Dedifferentiated amniotic fluid mesenchymal stem cell (primary cell): ENCODE results near the gene PER2.

Experiments used
- DNase-seq: peaks from one replicate; pipeline ENCODE4 v3.0.0-alpha.2; 2016; ENCODE audit errors: extremely low spot score

PER2 gene

GRCh38 chr2:238231251-238231793 is 57.1 kb downstream of the PER2 start:
- DNase-seq = no peak

- DNase-seq = no peak
Measured at GRCh38 chr2:238230699-238231098, 57.7 kb downstream of the PER2 start.

GRCh38 chr2:238228700-238229099 is 59.7 kb downstream of the PER2 start:
- DNase-seq = peak; percentile 44

- DNase-seq = no peak
Measured at GRCh38 chr2:238227587-238228032, 60.8 kb downstream of the PER2 start.

- DNase-seq = no peak
Measured at GRCh38 chr2:238226698-238227586, 61.5 kb downstream of the PER2 start.

GRCh38 chr2:238225911-238226697 is 62.3 kb downstream of the PER2 start:
- no peak for DNase-seq

GRCh38 chr2:238225121-238225520 is 63.3 kb downstream of the PER2 start:
- DNase-seq = no peak

- DNase-seq = no peak
Measured at GRCh38 chr2:238224356-238225035, 63.9 kb downstream of the PER2 start.

- no peak for DNase-seq
Measured at GRCh38 chr2:238220892-238221521, 67.4 kb downstream of the PER2 start.

GRCh38 chr2:238220274-238220891 is 68.0 kb downstream of the PER2 start:
- DNase-seq = no peak

- DNase-seq = no peak
Measured at GRCh38 chr2:238216651-238217184, 71.7 kb downstream of the PER2 start.

- DNase-seq = no peak
Measured at GRCh38 chr2:238207006-238207405, 81.4 kb downstream of the PER2 start.

- DNase-seq = no peak
Measured at GRCh38 chr2:238203973-238204683, 84.3 kb downstream of the PER2 start.

GRCh38 chr2:238203094-238203972 is 85.1 kb downstream of the PER2 start, which contains the start of gene ILKAP:
ILKAP (minus strand) TSS chr2:238203695; CDS start chr2:238203553, 142 bp downstream.
- DNase-seq = peak; percentile 61

- peak; percentile 26 for DNase-seq
Measured at GRCh38 chr2:238202326-238203093, 85.9 kb downstream of the PER2 start.
